Stomach (tissue), 9 donors: ENCODE results near the gene EPB41L1. TPM values are rescaled to one million over a fixed set of nuclear protein-coding genes. Genes with fewer than 3 reads are reported as not detected.

Source experiments
- DNase-seq, 2 donors: peaks; one replicate each; pipeline versions ENCODE4 v3.0.0 to v3.0.0-alpha.2; 2013 to 2019
- H3K27ac ChIP-seq, 5 donors: fragments of 200-600 bp in 4 of 5; sonication (generic) in 4 of 5; one replicate each; pipeline ENCODE4 v1.5.1; 2013 to 2019; ENCODE audit warnings: mild to moderate bottlenecking in 1 of 5, moderate library complexity in 1 of 5
- H3K27me3 ChIP-seq, 3 donors: fragments of 200-600 bp; sonication (generic); one replicate each; pipeline ENCODE4 v1.5.1; 2017 to 2019; ENCODE audit warnings: mixed run types in 1 of 3
- H3K36me3 ChIP-seq, 4 donors: fragments of 200-600 bp; sonication (generic); 1 replicate in 3 of 4; 2 replicates in 1 of 4; pipeline ENCODE4 v1.5.1; 2016 to 2019
- H3K4me1 ChIP-seq, 4 donors: fragments of 200-600 bp; sonication (generic); one replicate each; pipeline ENCODE4 v1.5.1; 2016 to 2019
- H3K4me3 ChIP-seq, 4 donors: fragments of 200-600 bp; sonication (generic) in 3 of 4; one replicate each; pipeline ENCODE4 v1.5.1; 2016 to 2019; ENCODE audit warnings: mild to moderate bottlenecking in 1 of 4
- H3K9me3 ChIP-seq, 4 donors: fragments of 200-600 bp; sonication (generic); one replicate each; pipeline ENCODE4 v1.5.1; 2016 to 2019
- CTCF ChIP-seq, 7 experiments: fragments of 450-650 bp in 4 of 7; fragments of 200-600 bp in 3 of 7; sonication (generic) in 3 of 7; IDR thresholded peaks; one replicate each; pipeline ENCODE4 v1.5.1; 2016 to 2019; ENCODE audit warnings: antibody characterized with exemption in 7 of 7, control low read depth in 2 of 7, mild to moderate bottlenecking in 1 of 7
- EP300 ChIP-seq: sonication (generic); formaldehyde crosslinking; IDR thresholded peaks from one replicate; pipeline ENCODE4 v1.6.1; 2017; ENCODE audit warnings: antibody characterized with exemption
- POLR2A ChIP-seq, 4 donors: fragments of 450-650 bp; IDR thresholded peaks; one replicate each; pipeline ENCODE4 v1.6.1; 2016; ENCODE audit warnings: antibody characterized with exemption in 4 of 4, control low read depth in 2 of 4, mild to moderate bottlenecking in 1 of 4, moderate library complexity in 1 of 4
- POLR2AphosphoS5 ChIP-seq, 3 donors: sonication (generic); formaldehyde crosslinking; IDR thresholded peaks; one replicate each; pipeline ENCODE4 v1.6.1; 2016; ENCODE audit warnings: antibody characterized with exemption in 3 of 3
- WGBS, 5 donors: extraction: QIAGEN DNeasy Blood & Tissue Kit in 3 of 5; methylation state at CpG; one replicate each; pipeline versions ENCODE4 v1.1.5 to v1.1.7; 2013 to 2018; 5-methylcytosine and 5-hydroxymethylcytosine counted together
- intact Hi-C: fragments of 100-400 bp; cut with DNase I; formaldehyde crosslinking; loops from one replicate; pipeline ENCODE4 v1.15.1; 2023; ENCODE audit warnings: low total_unique reads
- polyA plus RNA-seq, 3 donors: library from polyadenylated mRNA; stranded (reverse); fragments of 200-250 nt; gene quantifications; one replicate each; pipeline ENCODE4 v1.2.3, GENCODE V29; 2013
- total RNA-seq, 5 donors: library from RNA; depleted of rRNA; stranded (reverse); fragments of >200 nt; gene quantifications; one replicate each; pipeline versions ENCODE4 v1.1.0 to v1.2.3, GENCODE V29; 2014 to 2016
- donor health status: healthy with polysubstance abuse.
- donor health status: Bipolar disorder and iron deficiency.
- donor health status: healthy.

Gene EPB41L1
- total and polyA plus RNA-seq, 8 donors = 25.9 to 271 (median 40.4) TPM

- intact Hi-C loops = no loop called here
- no peak overlapping the region for H3K27ac ChIP-seq
- 88 to 95% (median 92%) methylated on average over 5 of the region's 5 CpGs for WGBS, 5 donors
- no peak for DNase-seq
- no peak overlapping the region for H3K4me3 ChIP-seq
- H3K27me3 ChIP-seq = no peaks in the 10 kb centered on the region
- H3K4me1 ChIP-seq = no peaks in the 10 kb centered on the region
- peaks cover 39 to 100% (median 100%) of the 10 kb centered on the region in 4 donors for H3K36me3 ChIP-seq
- H3K9me3 ChIP-seq = no peaks in the 10 kb centered on the region
- no peak for TF ChIP-seq POLR2AphosphoS5 (IDR thresholded peaks at IDR 0.05)
- TF ChIP-seq EP300 = no peak
- no peak for TF ChIP-seq CTCF (IDR thresholded peaks at IDR 0.05)
- TF ChIP-seq POLR2A (IDR thresholded peaks at IDR 0.05) = no peak
Measured at GRCh38 chr20:36210436-36211021, 56.0 kb downstream of the EPB41L1 start.

GRCh38 chr20:36213362-36213761 is 58.8 kb downstream of the EPB41L1 start:
- Histone ChIP-seq H3K36me3 (peaks cover 24 to 98% (median 91%) of the 10 kb centered on the region in 4 donors), H3K9me3 (no peaks in the 10 kb centered on the region), H3K4me3 (no peak overlapping the region), H3K27me3 (no peaks in the 10 kb centered on the region), H3K4me1 (no peaks in the 10 kb centered on the region), H3K27ac (no peak overlapping the region)
- intact Hi-C loops = no loop called here
- DNase-seq = no peak
- 46 to 64% (median 63%) methylated on average over 2 of the region's 2 CpGs for WGBS, 5 donors
- TF ChIP-seq EP300 = no peak
- TF ChIP-seq POLR2A (IDR thresholded peaks at IDR 0.05) = no peak
- TF ChIP-seq POLR2AphosphoS5 (IDR thresholded peaks at IDR 0.05) = no peak
- no peak for TF ChIP-seq CTCF (IDR thresholded peaks at IDR 0.05)

GRCh38 chr20:36214684-36215256 is 60.2 kb downstream of the EPB41L1 start:
- no peaks in the 10 kb centered on the region for H3K4me1 ChIP-seq
- H3K4me3 ChIP-seq = no peak overlapping the region
- intact Hi-C loops = no loop called here
- H3K27ac ChIP-seq = no peak overlapping the region
- peaks cover 28 to 98% (median 91%) of the 10 kb centered on the region in 4 donors for H3K36me3 ChIP-seq
- H3K9me3 ChIP-seq = no peaks in the 10 kb centered on the region
- 64 to 82% (median 71%) methylated on average over 5 of the region's 5 CpGs for whole genome bisulfite sequencing, 5 donors
- DNase-seq = peak in 1 of 2 donors; percentile 47
- no peaks in the 10 kb centered on the region for H3K27me3 ChIP-seq
- TF ChIP-seq CTCF (IDR thresholded peaks at IDR 0.05) (peak in 1 of 7 experiments; percentile 13), POLR2A (IDR thresholded peaks at IDR 0.05) (no peak), EP300 (no peak), POLR2AphosphoS5 (IDR thresholded peaks at IDR 0.05) (no peak)

- peaks cover 22 to 98% (median 91%) of the 10 kb centered on the region in 4 donors for H3K36me3 ChIP-seq
- no peak overlapping the region for H3K27ac ChIP-seq
- no peaks in the 10 kb centered on the region for H3K4me1 ChIP-seq
- H3K27me3 ChIP-seq = no peaks in the 10 kb centered on the region
- H3K4me3 ChIP-seq = no peak overlapping the region
- intact Hi-C loops = no loop called here
- no peaks in the 10 kb centered on the region for H3K9me3 ChIP-seq
- TF ChIP-seq CTCF (IDR thresholded peaks at IDR 0.05) = no peak
- no peak for TF ChIP-seq EP300
- no peak for TF ChIP-seq POLR2AphosphoS5 (IDR thresholded peaks at IDR 0.05)
- no peak for TF ChIP-seq POLR2A (IDR thresholded peaks at IDR 0.05)
- 92 to 96% (median 93%) methylated on average over 4 of the region's 4 CpGs for WGBS, 5 donors
- no peak for DNase-seq
Measured at GRCh38 chr20:36215778-36216177, 61.2 kb downstream of the EPB41L1 start.
